Measurements from ENCODE around the gene PLAC8. TPM values are rescaled to one million over a fixed set of nuclear protein-coding genes. Genes with fewer than 3 reads are reported as not detected.

Gene PLAC8
- total and polyA plus RNA-seq, 2 of the 8 experiments (the other 6 are each of a cell fraction or from before 2014, with no cell fraction given), result 0.98 to 1.1 TPM

DNA sequence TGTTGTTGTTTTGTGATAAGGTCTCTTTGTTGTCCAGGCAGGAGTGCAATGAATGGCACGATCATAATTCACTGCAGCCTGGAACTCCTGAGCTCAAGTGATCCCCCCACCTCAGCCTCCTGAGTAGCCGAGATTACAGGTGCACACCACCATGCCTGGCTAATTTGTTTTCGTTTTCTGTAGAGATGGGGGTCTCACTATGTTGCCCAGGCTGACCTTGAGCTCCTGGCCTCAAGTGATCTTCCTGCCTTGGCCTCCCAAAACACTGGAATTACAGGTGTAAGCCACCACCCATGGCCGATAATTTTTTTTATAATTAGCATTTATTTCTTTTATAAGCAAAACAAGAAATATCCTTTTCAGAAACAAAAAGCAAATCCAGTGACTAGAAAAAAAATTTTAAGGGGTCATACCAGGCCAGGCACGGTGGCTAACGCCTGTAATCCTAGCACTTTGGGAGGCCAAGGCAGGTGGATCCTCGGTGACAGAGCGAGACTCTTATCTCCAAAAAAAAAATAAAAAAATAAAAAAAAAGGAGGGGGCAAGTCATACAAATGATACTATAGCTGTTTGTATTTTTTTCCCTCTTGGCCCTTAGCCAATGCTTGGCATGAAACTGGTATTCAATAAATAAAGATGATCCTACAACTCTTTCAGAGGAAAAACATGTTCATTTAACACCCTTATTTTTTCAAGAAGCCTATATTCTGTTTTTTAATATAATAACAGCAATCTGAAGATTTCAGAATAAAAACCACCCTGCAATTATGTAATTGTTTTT, 3.4 kb downstream of the PLAC8 start (continued):
- TF ChIP-seq HDAC2 (IDR thresholded peaks at IDR 0.05; ENCODE audit: borderline replicate concordance in 1 of 2, low read depth in 2 of 2, low read length in 2 of 2), result no peak
- no peak for TF ChIP-seq GTF2F1 (IDR thresholded peaks at IDR 0.05; ENCODE audit: borderline replicate concordance, low read depth, low read length)
- TF ChIP-seq, protein P1, sequence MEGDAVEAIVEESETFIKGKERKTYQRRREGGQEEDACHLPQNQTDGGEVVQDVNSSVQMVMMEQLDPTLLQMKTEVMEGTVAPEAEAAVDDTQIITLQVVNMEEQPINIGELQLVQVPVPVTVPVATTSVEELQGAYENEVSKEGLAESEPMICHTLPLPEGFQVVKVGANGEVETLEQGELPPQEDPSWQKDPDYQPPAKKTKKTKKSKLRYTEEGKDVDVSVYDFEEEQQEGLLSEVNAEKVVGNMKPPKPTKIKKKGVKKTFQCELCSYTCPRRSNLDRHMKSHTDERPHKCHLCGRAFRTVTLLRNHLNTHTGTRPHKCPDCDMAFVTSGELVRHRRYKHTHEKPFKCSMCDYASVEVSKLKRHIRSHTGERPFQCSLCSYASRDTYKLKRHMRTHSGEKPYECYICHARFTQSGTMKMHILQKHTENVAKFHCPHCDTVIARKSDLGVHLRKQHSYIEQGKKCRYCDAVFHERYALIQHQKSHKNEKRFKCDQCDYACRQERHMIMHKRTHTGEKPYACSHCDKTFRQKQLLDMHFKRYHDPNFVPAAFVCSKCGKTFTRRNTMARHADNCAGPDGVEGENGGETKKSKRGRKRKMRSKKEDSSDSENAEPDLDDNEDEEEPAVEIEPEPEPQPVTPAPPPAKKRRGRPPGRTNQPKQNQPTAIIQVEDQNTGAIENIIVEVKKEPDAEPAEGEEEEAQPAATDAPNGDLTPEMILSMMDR (IDR thresholded peaks at IDR 0.05; ENCODE audit: control extremely low read depth in 1 of 3, insufficient read depth in 1 of 3, low read depth in 1 of 3, low read length in 3 of 3), result no peak
- TF ChIP-seq RNF2 (IDR thresholded peaks at IDR 0.05; ENCODE audit: borderline replicate concordance, low read depth, low read length, missing control alignments, poor library complexity, severe bottlenecking), result no peak
- TF ChIP-seq RFX5 (IDR thresholded peaks at IDR 0.05; ENCODE audit: borderline replicate concordance, low read depth, low read length), result no peak
- TF ChIP-seq, protein P2, sequence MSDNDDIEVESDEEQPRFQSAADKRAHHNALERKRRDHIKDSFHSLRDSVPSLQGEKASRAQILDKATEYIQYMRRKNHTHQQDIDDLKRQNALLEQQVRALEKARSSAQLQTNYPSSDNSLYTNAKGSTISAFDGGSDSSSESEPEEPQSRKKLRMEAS (IDR thresholded peaks at IDR 0.05), result no peak
- TF ChIP-seq, protein P3, sequence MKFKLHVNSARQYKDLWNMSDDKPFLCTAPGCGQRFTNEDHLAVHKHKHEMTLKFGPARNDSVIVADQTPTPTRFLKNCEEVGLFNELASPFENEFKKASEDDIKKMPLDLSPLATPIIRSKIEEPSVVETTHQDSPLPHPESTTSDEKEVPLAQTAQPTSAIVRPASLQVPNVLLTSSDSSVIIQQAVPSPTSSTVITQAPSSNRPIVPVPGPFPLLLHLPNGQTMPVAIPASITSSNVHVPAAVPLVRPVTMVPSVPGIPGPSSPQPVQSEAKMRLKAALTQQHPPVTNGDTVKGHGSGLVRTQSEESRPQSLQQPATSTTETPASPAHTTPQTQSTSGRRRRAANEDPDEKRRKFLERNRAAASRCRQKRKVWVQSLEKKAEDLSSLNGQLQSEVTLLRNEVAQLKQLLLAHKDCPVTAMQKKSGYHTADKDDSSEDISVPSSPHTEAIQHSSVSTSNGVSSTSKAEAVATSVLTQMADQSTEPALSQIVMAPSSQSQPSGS (IDR thresholded peaks at IDR 0.05; ENCODE audit: low read length), result no peak
- no peak for TF ChIP-seq JUND (IDR thresholded peaks at IDR 0.05; ENCODE audit: low read length)
